HUES48 (cell line): ENCODE results near the gene TOP2A.

Experiments
- H3K27ac ChIP-seq: one replicate; pipeline ENCODE4 v1.7.0; 2013; ENCODE audit warnings: low read depth, low read length, inconsistent platforms
- H3K27me3 ChIP-seq: 2 replicates; pipeline ENCODE4 v1.6.1; 2013; ENCODE audit warnings: mild to moderate bottlenecking, low read length; ENCODE audit not compliant: control insufficient read depth, insufficient read depth
- H3K36me3 ChIP-seq: 2 replicates; pipeline ENCODE4 v1.6.1; 2013; ENCODE audit warnings: low read length; ENCODE audit not compliant: control insufficient read depth, insufficient read depth
- H3K4me1 ChIP-seq: 2 replicates; pipeline ENCODE4 v1.6.1; 2013; ENCODE audit warnings: mild to moderate bottlenecking, low read length; ENCODE audit not compliant: control insufficient read depth, insufficient read depth
- H3K4me3 ChIP-seq: 2 replicates; pipeline ENCODE4 v1.5.1; 2013; ENCODE audit warnings: mild to moderate bottlenecking, low read depth, low read length
- H3K9ac ChIP-seq: 2 replicates; pipeline ENCODE4 v1.6.1; 2013; ENCODE audit warnings: mild to moderate bottlenecking, low read depth, low read length, moderate library complexity
- H3K9me3 ChIP-seq: 2 replicates; pipeline ENCODE4 v1.6.1; 2013; ENCODE audit warnings: low read length; ENCODE audit not compliant: control insufficient read depth, insufficient read depth

The TOP2A gene

GRCh38 chr17:40450175-40450574, 32.5 kb upstream of the TOP2A start:
- no peak overlapping the region for H3K27ac ChIP-seq
- no peak overlapping the region for H3K9ac ChIP-seq
- H3K27me3 ChIP-seq: no peaks in the 10 kb centered on the region
- peaks cover 9% of the 10 kb centered on the region for H3K4me1 ChIP-seq
- H3K36me3 ChIP-seq: peaks cover 31% of the 10 kb centered on the region
- H3K4me3 ChIP-seq: no peak overlapping the region
- no peaks in the 10 kb centered on the region for H3K9me3 ChIP-seq

- Histone ChIP-seq H3K4me1 (peaks cover 17% of the 10 kb centered on the region), H3K9me3 (no peaks in the 10 kb centered on the region), H3K27ac (no peak overlapping the region), H3K9ac (no peak overlapping the region), H3K36me3 (peaks cover 17% of the 10 kb centered on the region), H3K27me3 (no peaks in the 10 kb centered on the region), H3K4me3 (no peak overlapping the region)
Observed at GRCh38 chr17:40448639-40449261, 31.1 kb upstream of the TOP2A start.

- Histone ChIP-seq H3K27me3 (no peaks in the 10 kb centered on the region), H3K9me3 (no peaks in the 10 kb centered on the region), H3K4me3 (no peak overlapping the region), H3K36me3 (peaks cover 12% of the 10 kb centered on the region), H3K9ac (no peak overlapping the region), H3K27ac (no peak overlapping the region), H3K4me1 (peaks cover 17% of the 10 kb centered on the region)
Observed at GRCh38 chr17:40448213-40448638, 30.5 kb upstream of the TOP2A start.

- Histone ChIP-seq H3K9ac (no peak overlapping the region), H3K4me3 (no peak overlapping the region), H3K27ac (no peak overlapping the region)
Observed at GRCh38 chr17:40447806-40448205, 30.1 kb upstream of the TOP2A start.

GRCh38 chr17:40447148-40447644, 29.5 kb upstream of the TOP2A start:
- Histone ChIP-seq H3K27me3 (no peaks in the 10 kb centered on the region), H3K4me1 (peaks cover 17% of the 10 kb centered on the region), H3K9ac (no peak overlapping the region), H3K9me3 (no peaks in the 10 kb centered on the region), H3K27ac (no peak overlapping the region), H3K36me3 (peaks cover 3% of the 10 kb centered on the region; the same call in 1 of the 2 replicates), H3K4me3 (no peak overlapping the region)

More at GRCh38 chr17:40447806-40448205, 30.1 kb upstream of the TOP2A start:
- Histone ChIP-seq H3K4me1 (peaks cover 17% of the 10 kb centered on the region), H3K9me3 (no peaks in the 10 kb centered on the region), H3K36me3 (peaks cover 8% of the 10 kb centered on the region), H3K27me3 (no peaks in the 10 kb centered on the region)

- peaks cover 17% of the 10 kb centered on the region for H3K4me1 ChIP-seq
- H3K27me3 ChIP-seq: no peaks in the 10 kb centered on the region
- H3K27ac ChIP-seq: no peak overlapping the region
- peak overlapping the region; percentile 64; the same call in 1 of the 2 replicates for H3K4me3 ChIP-seq
- no peaks in the 10 kb centered on the region for H3K9me3 ChIP-seq
- no peak overlapping the region for H3K9ac ChIP-seq
- H3K36me3 ChIP-seq: no peaks in the 10 kb centered on the region
Observed at GRCh38 chr17:40445751-40446468, 28.2 kb upstream of the TOP2A start.

GRCh38 chr17:40443988-40444899, 26.5 kb upstream of the TOP2A start:
- Histone ChIP-seq H3K27ac (no peak overlapping the region), H3K27me3 (no peaks in the 10 kb centered on the region), H3K9ac (peak overlapping the region; percentile 2; the same call in 1 of the 2 replicates), H3K4me1 (peaks cover 17% of the 10 kb centered on the region), H3K36me3 (no peaks in the 10 kb centered on the region), H3K4me3 (peak overlapping the region; percentile 64), H3K9me3 (no peaks in the 10 kb centered on the region)

GRCh38 chr17:40443196-40443987, 25.7 kb upstream of the TOP2A start, which contains the start of gene IGFBP4:
IGFBP4 (plus strand) TSS chr17:40443450; CDS start chr17:40443736, 286 bp downstream.
- Histone ChIP-seq H3K4me3 (peak within 1 kb of the TSS; percentile 64), H3K9ac (peak within 1 kb of the TSS; percentile 53; the same call in 1 of the 2 replicates), H3K27ac (peak within 1 kb of the TSS; percentile 63)

GRCh38 chr17:40442392-40443195, 24.9 kb upstream of the TOP2A start:
- Histone ChIP-seq H3K36me3 (no peaks in the 10 kb centered on the region), H3K9me3 (no peaks in the 10 kb centered on the region), H3K4me1 (peaks cover 17% of the 10 kb centered on the region), H3K4me3 (peak overlapping the region; percentile 64), H3K27ac (peak overlapping the region; percentile 63), H3K9ac (peak overlapping the region; percentile 53; the same call in 1 of the 2 replicates), H3K27me3 (no peaks in the 10 kb centered on the region)

More at GRCh38 chr17:40443196-40443987, 25.7 kb upstream of the TOP2A start, which contains the start of gene IGFBP4:
- Histone ChIP-seq H3K27me3 (no peaks in the 10 kb centered on the region), H3K9me3 (no peaks in the 10 kb centered on the region), H3K4me1 (peaks cover 17% of the 10 kb centered on the region), H3K36me3 (no peaks in the 10 kb centered on the region)
